ENCODE data around the gene B3GALT6. TPM values are rescaled to one million over a fixed set of nuclear protein-coding genes. Genes with fewer than 3 reads are reported as not detected.

The B3GALT6 gene
- total RNA-seq, 4 donors from 2014 or later: 8.5 to 24.9 (median 12.2) TPM

GRCh38 chr1:1208713-1209433 lies 23.2 kb upstream of the B3GALT6 start:
- Histone ChIP-seq H3K4me3 (peak overlapping the region in 1 of 4 donors; percentile 24), H3K27ac (peak overlapping the region in 3 of 4 donors; percentile 25 to 81 (median 69)), H3K9me3 (no peaks in the 10 kb centered on the region), H3K36me3 (no peaks in the 10 kb centered on the region), H3K4me1 (peaks cover 7 to 40% (median 22%) of the 10 kb centered on the region in 4 donors), H3K27me3 (peaks cover 65% of the 10 kb centered on the region)
- in situ Hi-C loops (cut with MboI; ENCODE audit: low pct_ligation_motif_present in 1 of 4, low pct_unique_long_range_greater_than_20kb in 1 of 4, low sequenced_read_pairs in 3 of 4): no loop called here
- intact Hi-C loops (cut with DNase I; ENCODE audit: low total_unique reads): no loop called here
- DNase-seq: peak; percentile 69
- 43% methylated on average over 35 of the region's 38 CpGs; no CpG with 5 or more reads in 1 of the 2 donors for WGBS, 2 donors (ENCODE audit: low coverage in 1 of 2)
- no peak for TF ChIP-seq EP300 (IDR thresholded peaks at IDR 0.05; ENCODE audit: low read depth)
- TF ChIP-seq POLR2A (IDR thresholded peaks at IDR 0.05): no peak
- TF ChIP-seq CTCF (IDR thresholded peaks at IDR 0.05): no peak
- no peak for TF ChIP-seq POLR2AphosphoS5 (IDR thresholded peaks at IDR 0.05)

- peaks cover 51% of the 10 kb centered on the region for H3K27me3 ChIP-seq
- intact Hi-C loops (cut with DNase I; ENCODE audit: low total_unique reads): no loop called here
- H3K27ac ChIP-seq: no peak overlapping the region
- DNase-seq: peak; percentile 6
- in situ Hi-C loops (cut with MboI; ENCODE audit: low pct_ligation_motif_present in 1 of 4, low pct_unique_long_range_greater_than_20kb in 1 of 4, low sequenced_read_pairs in 3 of 4): no loop called here
- H3K4me3 ChIP-seq: no peak overlapping the region
- WGBS, 2 donors (ENCODE audit: low coverage in 1 of 2): 89% methylated on average over 31 of the region's 31 CpGs; no CpG with 5 or more reads in 1 of the 2 donors
- no peaks in the 10 kb centered on the region for H3K9me3 ChIP-seq
- TF ChIP-seq POLR2AphosphoS5 (IDR thresholded peaks at IDR 0.05) (no peak), EP300 (IDR thresholded peaks at IDR 0.05; ENCODE audit: low read depth) (no peak), CTCF (IDR thresholded peaks at IDR 0.05) (no peak), POLR2A (IDR thresholded peaks at IDR 0.05) (no peak)
- peaks cover 7 to 49% (median 24%) of the 10 kb centered on the region in 4 donors for H3K4me1 ChIP-seq
- no peaks in the 10 kb centered on the region for H3K36me3 ChIP-seq
Observed at GRCh38 chr1:1210726-1211540, 21.1 kb upstream of the B3GALT6 start.

DNA sequence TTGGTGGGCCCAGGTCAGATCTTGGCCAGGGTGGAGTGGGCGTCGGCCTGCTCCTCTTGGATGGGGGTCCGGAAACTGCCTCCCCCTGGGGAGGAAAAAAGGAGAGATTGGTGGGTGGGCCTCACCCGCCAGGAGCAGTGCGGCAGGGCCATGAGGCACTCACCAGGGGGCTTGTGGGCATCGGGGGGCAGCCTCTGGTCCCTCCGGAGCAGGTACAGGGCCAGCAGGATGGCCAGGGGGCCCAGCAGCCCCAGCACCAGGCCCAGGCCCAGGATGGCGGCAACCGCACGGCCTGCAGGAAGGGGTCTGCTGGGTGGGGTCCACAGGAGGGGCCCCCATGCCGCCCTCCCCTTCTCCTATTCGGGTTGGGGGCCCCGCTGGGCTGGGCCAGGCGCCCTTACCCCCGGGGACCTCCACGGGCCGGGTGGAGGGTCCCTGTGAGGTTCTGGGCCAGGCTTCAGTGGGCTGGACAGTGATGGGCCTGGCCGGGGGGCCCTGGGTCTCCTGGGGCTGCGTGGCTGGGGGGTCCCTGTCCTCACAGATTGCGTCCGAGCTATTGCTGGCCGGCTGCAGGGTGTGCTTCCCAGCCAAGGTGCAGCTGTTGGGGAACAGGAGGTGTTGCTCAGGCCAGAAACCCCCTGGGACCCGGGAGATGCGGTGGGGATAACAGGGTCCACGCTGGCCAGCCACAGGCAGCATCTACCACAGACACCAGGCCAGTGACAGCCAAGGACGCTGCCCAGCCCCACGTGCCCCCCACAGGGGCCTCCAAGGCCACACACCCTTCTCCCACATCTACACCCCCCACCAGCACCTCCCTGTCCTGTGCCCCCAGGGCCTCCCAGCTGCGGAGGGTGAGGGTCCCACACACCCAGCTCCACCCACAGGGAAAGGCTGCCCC lies 20.2 kb upstream of the B3GALT6 start:
- Histone ChIP-seq H3K4me1 (peaks cover 7 to 42% (median 17%) of the 10 kb centered on the region in 4 donors), H3K36me3 (peaks cover 0 to 4% (median under 1%) of the 10 kb centered on the region in 4 donors), H3K4me3 (peak overlapping the region in 1 of 4 donors; percentile 9), H3K9me3 (no peaks in the 10 kb centered on the region), H3K27ac (peak overlapping the region in 1 of 4 donors; percentile 78), H3K27me3 (peaks cover 43% of the 10 kb centered on the region)
- peak; percentile 8 for DNase-seq
- intact Hi-C loops (cut with DNase I; ENCODE audit: low total_unique reads): no loop called here
- in situ Hi-C loops (cut with MboI; ENCODE audit: low pct_ligation_motif_present in 1 of 4, low pct_unique_long_range_greater_than_20kb in 1 of 4, low sequenced_read_pairs in 3 of 4): no loop called here
- TF ChIP-seq EP300 (IDR thresholded peaks at IDR 0.05; ENCODE audit: low read depth) (no peak), POLR2AphosphoS5 (IDR thresholded peaks at IDR 0.05) (no peak), CTCF (IDR thresholded peaks at IDR 0.05) (no peak), POLR2A (IDR thresholded peaks at IDR 0.05) (no peak)
- 81% methylated on average over 28 of the region's 28 CpGs; no CpG with 5 or more reads in 1 of the 2 donors for WGBS, 2 donors (ENCODE audit: low coverage in 1 of 2)

Data from transverse colon (tissue), 4 donors.